IMR-90 (cell line): ENCODE measurements around the gene OR5C1. TPM values are rescaled to one million over a fixed set of nuclear protein-coding genes. Genes with fewer than 3 reads are reported as not detected.
"Not testable (repeated sequence)": the region's sequence is repeated elsewhere in the genome, so short reads cannot be mapped to it uniquely, and the experiment has no call there.

Experiments
- ATAC-seq: fragments of 200-7000 bp; cut with Tn5 transposase; 2 replicates; pipeline ENCODE4 v1.9.1; 2020; ENCODE audit warnings: low read depth, mild to moderate bottlenecking, moderate library complexity
- BruUV-seq: library from RNA; stranded (reverse); fragments of 400-500 nt; replicated peaks from 2 replicates; lab custom pipeline; 2021; lab: Mats Ljungman, UMichigan
- CTCF ChIA-PET: fragments of 300-600 bp; formaldehyde crosslinking; extraction: SDS; loops from one replicate; lab custom pipeline; 2021; ENCODE audit warnings: antibody characterized with exemption; lab: Yijun Ruan, JAX
- POLR2A ChIA-PET: fragments of 300-600 bp; sonication (Branson Sonifier 250); formaldehyde crosslinking; loops from one replicate; lab custom pipeline; 2022; ENCODE audit warnings: antibody characterized with exemption; ENCODE audit not compliant: unreplicated experiment; lab: Charles Lee
- DNase-seq: peaks from one replicate; pipeline ENCODE4 v3.0.0; 2013
- H2AFZ ChIP-seq: replicated peaks from 2 replicates; pipeline ENCODE3; 2013; ENCODE audit warnings: low read length, mild to moderate bottlenecking; ENCODE audit not compliant: poor library complexity
- H2AK5ac ChIP-seq: 2 replicates; pipeline ENCODE4 v1.6.1; 2013; ENCODE audit warnings: low read depth, low read length, inconsistent platforms
- H2AK9ac ChIP-seq: replicated peaks from 2 replicates; pipeline ENCODE3; 2013; ENCODE audit warnings: mild to moderate bottlenecking, low read depth, low read length, moderate library complexity; ENCODE audit not compliant: poor library complexity
- H2BK120ac ChIP-seq: 2 replicates; pipeline ENCODE4 v1.6.1; 2013; ENCODE audit warnings: low read depth, low read length, inconsistent platforms
- H2BK15ac ChIP-seq: 3 replicates; pipeline ENCODE4 v1.6.1; 2013; ENCODE audit warnings: low read depth, low read length, inconsistent platforms
- H2BK20ac ChIP-seq: 2 replicates; pipeline ENCODE4 v1.6.1; 2013; ENCODE audit warnings: low read depth, mild to moderate bottlenecking, inconsistent platforms, low read length, moderate library complexity
- H2BK5ac ChIP-seq: 2 replicates; pipeline ENCODE4 v1.6.1; 2013; ENCODE audit warnings: mild to moderate bottlenecking, low read depth, low read length, inconsistent platforms; ENCODE audit not compliant: poor library complexity, severe bottlenecking
- H3K14ac ChIP-seq: replicated peaks from 2 replicates; pipeline ENCODE4 v1.6.1; 2013; ENCODE audit warnings: low read depth, low read length, inconsistent platforms
- H3K18ac ChIP-seq: 2 replicates; pipeline ENCODE4 v1.6.1; 2013; ENCODE audit warnings: low read depth, low read length, control low read depth
- H3K23ac ChIP-seq: 2 replicates; pipeline ENCODE4 v1.6.1; 2013; ENCODE audit warnings: low read depth, low read length, inconsistent platforms
- H3K27ac ChIP-seq: 2 replicates; pipeline ENCODE4 v1.5.1; 2013; ENCODE audit warnings: mild to moderate bottlenecking, control low read depth, low read length; ENCODE audit not compliant: insufficient read depth
- H3K27me3 ChIP-seq: 2 replicates; pipeline ENCODE4 v1.6.1; 2013; ENCODE audit warnings: low read length; ENCODE audit not compliant: control insufficient read depth, insufficient read depth
- H3K36me3 ChIP-seq: 2 replicates; pipeline ENCODE4 v1.6.1; 2013; ENCODE audit warnings: low read length, mixed read lengths; ENCODE audit not compliant: control insufficient read depth, insufficient read depth
- H3K4ac ChIP-seq: 2 replicates; pipeline ENCODE4 v1.6.1; 2013; ENCODE audit warnings: low read depth, low read length, inconsistent platforms
- H3K4me1 ChIP-seq: 2 replicates; pipeline ENCODE4 v1.6.1; 2013; ENCODE audit warnings: low read length, mixed read lengths; ENCODE audit not compliant: control insufficient read depth, insufficient read depth
- H3K4me2 ChIP-seq: 2 replicates; pipeline ENCODE4 v1.6.1; 2013; ENCODE audit warnings: low read depth, mild to moderate bottlenecking, control low read depth, low read length, moderate library complexity
- H3K4me3 ChIP-seq: 2 replicates; pipeline ENCODE4 v1.5.1; 2013; ENCODE audit warnings: low read depth, mild to moderate bottlenecking, control low read depth, low read length, moderate library complexity; ENCODE audit not compliant: insufficient read depth
- H3K56ac ChIP-seq: 2 replicates; pipeline ENCODE4 v1.6.1; 2013; ENCODE audit warnings: low read length, inconsistent platforms; ENCODE audit not compliant: insufficient read depth; ENCODE audit errors: extremely low read depth
- H3K79me1 ChIP-seq, 2 experiments: 2 replicates each; pipeline ENCODE4 v1.6.1; 2013; ENCODE audit warnings: low read length in 2 of 2, inconsistent platforms in 1 of 2, low read depth in 1 of 2
- H3K9ac ChIP-seq: 2 replicates; pipeline ENCODE4 v1.6.1; 2013; ENCODE audit warnings: low read depth, low read length, control low read depth
- H3K9me1 ChIP-seq: 2 replicates; pipeline ENCODE4 v1.6.1; 2013; ENCODE audit warnings: low read length, inconsistent platforms; ENCODE audit not compliant: insufficient read depth
- H3K9me3 ChIP-seq: 2 replicates; pipeline ENCODE4 v1.6.1; 2013; ENCODE audit warnings: low read length; ENCODE audit not compliant: control insufficient read depth, insufficient read depth
- H4K20me1 ChIP-seq: 2 replicates; pipeline ENCODE4 v1.6.1; 2013; ENCODE audit warnings: low read length, inconsistent platforms; ENCODE audit not compliant: insufficient read depth
- H4K5ac ChIP-seq: 2 replicates; pipeline ENCODE4 v1.6.1; 2013; ENCODE audit warnings: mild to moderate bottlenecking, low read depth, low read length, control low read depth
- H4K8ac ChIP-seq, 2 experiments: 2 replicates each; pipeline ENCODE4 v1.6.1; 2013; ENCODE audit warnings: low read depth in 2 of 2, low read length in 2 of 2, control low read depth in 1 of 2, inconsistent platforms in 1 of 2
- H4K91ac ChIP-seq: 2 replicates; pipeline ENCODE4 v1.6.1; 2013; ENCODE audit warnings: low read depth, low read length, inconsistent platforms; ENCODE audit not compliant: insufficient read depth
- WGBS, 2 experiments: methylation state at CpG; one replicate each; pipeline versions ENCODE4 v1.1.5 to v1.1.7; 2013; ENCODE audit warnings: missing lambda C conversion rate in 2 of 2; ENCODE audit not compliant: insufficient read length in 1 of 2; ENCODE audit errors: extremely low coverage in 2 of 2; 5-methylcytosine and 5-hydroxymethylcytosine counted together
- dilution Hi-C: fragments of 300-500 bp; cut with HindIII; formaldehyde crosslinking; loops from one replicate; pipeline ENCODE4 v1.14.3; 2018; ENCODE audit warnings: low sequenced_read_pairs; ENCODE audit not compliant: unreplicated experiment
- in situ Hi-C: fragments of 300-500 bp; cut with MboI; formaldehyde crosslinking; loops from 3 replicates; pipeline ENCODE4 v1.14.3; 2019; ENCODE audit warnings: low sequenced_read_pairs, inconsistent platforms, mixed read lengths
- intact Hi-C: fragments of 100-400 bp; cut with micrococcal nuclease; formaldehyde crosslinking; loops from 2 replicates; pipeline ENCODE4 v1.10.0; 2022
- polyA plus RNA-seq, 3 experiments: library from polyadenylated mRNA; depleted of rRNA; stranded (reverse); fragments of >200 nt; gene quantifications; 2 replicates each; pipeline ENCODE4 v1.2.3, GENCODE V29; 2012; ENCODE audit warnings: low replicate concordance in 1 of 3
- total RNA-seq: library from RNA; depleted of rRNA; stranded (reverse); fragments of >200 nt; gene quantifications from 2 replicates; pipeline ENCODE4 v1.2.3, GENCODE V29; 2012

Gene OR5C1
- total and polyA plus RNA-seq, 2 of the 4 experiments (the other 2 are of a cell fraction): not detected

DNA sequence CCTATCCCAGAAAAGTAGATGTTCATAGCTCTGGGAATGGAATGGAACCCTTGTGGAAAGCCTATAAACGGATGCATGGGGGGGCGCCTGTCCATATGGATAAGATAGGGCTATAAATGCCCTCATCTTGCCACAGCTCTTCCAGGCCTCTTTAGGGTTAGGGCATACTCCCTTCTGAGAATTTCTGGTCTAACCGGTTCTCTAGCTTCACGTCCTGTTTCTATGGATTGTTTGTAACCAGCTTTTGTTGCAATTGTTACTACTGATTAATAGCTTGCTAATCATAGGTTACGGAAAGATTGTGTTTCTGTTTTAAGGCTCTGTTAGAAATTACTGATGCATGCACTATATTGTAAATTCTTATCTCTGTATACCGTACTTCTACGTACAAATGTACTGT, 20.5 kb downstream of the OR5C1 start:
- in situ Hi-C loops, H4K8ac ChIP-seq, H2BK20ac ChIP-seq, H2AFZ ChIP-seq, H3K36me3 ChIP-seq, dilution Hi-C loops, H3K14ac ChIP-seq, H2BK15ac ChIP-seq, ATAC-seq, H3K4me1 ChIP-seq, BruUV-seq, H3K9ac ChIP-seq, H2AK9ac ChIP-seq, H3K56ac ChIP-seq, H3K23ac ChIP-seq, H3K27me3 ChIP-seq, DNase-seq, H3K79me1 ChIP-seq, H3K9me1 ChIP-seq, POLR2A ChIA-PET, H3K4me3 ChIP-seq, H4K91ac ChIP-seq, H3K4me2 ChIP-seq, H3K27ac ChIP-seq, H3K18ac ChIP-seq, H3K9me3 ChIP-seq, intact Hi-C loops, H2BK5ac ChIP-seq, H3K4ac ChIP-seq, H2BK120ac ChIP-seq, H2AK5ac ChIP-seq, H4K20me1 ChIP-seq, H4K5ac ChIP-seq: not testable (repeated sequence)
- 83% methylated on average over 1 of the region's 7 CpGs; no CpG with 5 or more reads in 1 of the 2 experiments for WGBS, 2 experiments
- CTCF ChIA-PET: interaction anchor here (1.3 to 2.0 kb wide), 2 partner anchors 310 to 344 kb away, joined by 4 to 7 read pairs; no protein-coding TSS in a partner anchor
